HEK293 (cell line): Measurements from ENCODE around the gene TBC1D24.

Experiments used
- BCL11A ChIP-seq: fragments of 450-650 bp; formaldehyde crosslinking; IDR thresholded peaks from 2 replicates; pipeline ENCODE4 v1.5.1; 2016; ENCODE audit warnings: low read depth, missing biosample characterization, missing genetic modification characterization
- EGR2 ChIP-seq: fragments of 450-650 bp; formaldehyde crosslinking; IDR thresholded peaks from 2 replicates; pipeline ENCODE4 v1.5.1; 2016; ENCODE audit warnings: low read depth, missing biosample characterization, missing genetic modification characterization
- IKZF3 ChIP-seq: fragments of 450-650 bp; IDR thresholded peaks from 2 replicates; pipeline ENCODE4 v1.5.0; 2018; ENCODE audit warnings: missing biosample characterization, mild to moderate bottlenecking, missing genetic modification characterization, moderate library complexity
- KLF9 ChIP-seq: fragments of 450-650 bp; formaldehyde crosslinking; IDR thresholded peaks from 2 replicates; pipeline ENCODE4 v1.5.1; 2016; ENCODE audit warnings: missing biosample characterization, missing genetic modification characterization, low read depth
- SETDB1 ChIP-seq: IDR thresholded peaks from one replicate; pipeline ENCODE4 v1.6.1; 2017; ENCODE audit warnings: mild to moderate bottlenecking, low read length, moderate library complexity, mixed read lengths; ENCODE audit not compliant: insufficient read length
- YY1 ChIP-seq: fragments of 450-650 bp; formaldehyde crosslinking; IDR thresholded peaks from 2 replicates; pipeline ENCODE4 v1.5.1; 2018; ENCODE audit warnings: missing biosample characterization, missing genetic modification characterization
- ZBTB1 ChIP-seq: fragments of 450-650 bp; formaldehyde crosslinking; IDR thresholded peaks from 2 replicates; pipeline ENCODE4 v1.5.1; 2016; ENCODE audit warnings: missing biosample characterization, missing genetic modification characterization
- ZBTB20 ChIP-seq: fragments of 450-650 bp; formaldehyde crosslinking; IDR thresholded peaks from 2 replicates; pipeline ENCODE4 v1.5.1; 2016; ENCODE audit warnings: missing biosample characterization, missing genetic modification characterization
- ZEB2 ChIP-seq: fragments of 450-650 bp; formaldehyde crosslinking; IDR thresholded peaks from 2 replicates; pipeline ENCODE4 v1.5.1; 2016; ENCODE audit warnings: missing biosample characterization, missing genetic modification characterization
- ZFP69B ChIP-seq: fragments of 450-650 bp; formaldehyde crosslinking; IDR thresholded peaks from 2 replicates; pipeline ENCODE4 v1.5.1; 2016; ENCODE audit warnings: missing biosample characterization, missing genetic modification characterization
- ZNF10 ChIP-seq: fragments of 450-650 bp; formaldehyde crosslinking; IDR thresholded peaks from 2 replicates; pipeline ENCODE4 v1.5.1; 2017; ENCODE audit warnings: missing biosample characterization, missing genetic modification characterization
- ZNF214 ChIP-seq: fragments of 450-650 bp; formaldehyde crosslinking; IDR thresholded peaks from 2 replicates; pipeline ENCODE4 v1.5.1; 2017; ENCODE audit warnings: missing biosample characterization, mild to moderate bottlenecking, missing genetic modification characterization, borderline replicate concordance
- ZNF223 ChIP-seq: fragments of 450-650 bp; formaldehyde crosslinking; IDR thresholded peaks from 2 replicates; pipeline ENCODE4 v1.5.1; 2016; ENCODE audit warnings: missing biosample characterization, missing genetic modification characterization
- ZNF239 ChIP-seq: fragments of 450-650 bp; formaldehyde crosslinking; IDR thresholded peaks from 2 replicates; pipeline ENCODE4 v1.5.1; 2016; ENCODE audit warnings: missing biosample characterization, missing genetic modification characterization
- ZNF335 ChIP-seq: fragments of 450-650 bp; formaldehyde crosslinking; conservative IDR thresholded peaks from 2 replicates; pipeline ENCODE4 v1.5.1; 2016; ENCODE audit warnings: missing biosample characterization, missing genetic modification characterization
- ZNF416 ChIP-seq: fragments of 450-650 bp; formaldehyde crosslinking; IDR thresholded peaks from 2 replicates; pipeline ENCODE4 v1.5.1; 2016; ENCODE audit warnings: missing biosample characterization, missing genetic modification characterization
- ZNF596 ChIP-seq: fragments of 450-650 bp; IDR thresholded peaks from 2 replicates; pipeline ENCODE4 v1.5.0; 2018; ENCODE audit warnings: missing biosample characterization, mild to moderate bottlenecking, missing genetic modification characterization, moderate library complexity
- ZNF600 ChIP-seq: fragments of 450-650 bp; formaldehyde crosslinking; IDR thresholded peaks from 2 replicates; pipeline ENCODE4 v1.5.1; 2016; ENCODE audit warnings: missing biosample characterization, missing genetic modification characterization
- ZNF626 ChIP-seq: fragments of 450-650 bp; sonication (Bioruptor Pico); formaldehyde crosslinking; IDR thresholded peaks from 2 replicates; pipeline ENCODE4 v1.5.1; 2018; ENCODE audit warnings: missing biosample characterization, missing genetic modification characterization, inconsistent platforms
- ZNF660 ChIP-seq: fragments of 450-650 bp; IDR thresholded peaks from 2 replicates; pipeline ENCODE4 v1.5.1; 2018; ENCODE audit warnings: missing biosample characterization, mild to moderate bottlenecking, missing genetic modification characterization
- ZNF777 ChIP-seq: fragments of 450-650 bp; formaldehyde crosslinking; IDR thresholded peaks from 2 replicates; pipeline ENCODE4 v1.5.1; 2017; ENCODE audit warnings: missing biosample characterization, missing genetic modification characterization, borderline replicate concordance
- TF ChIP-seq, protein P1 (sequence below): fragments of 450-650 bp; formaldehyde crosslinking; IDR thresholded peaks from 2 replicates; pipeline ENCODE4 v1.5.1; 2016; ENCODE audit warnings: missing biosample characterization, missing genetic modification characterization, borderline replicate concordance
- TF ChIP-seq, protein P2 (sequence below): fragments of 450-650 bp; formaldehyde crosslinking; IDR thresholded peaks from 2 replicates; pipeline ENCODE4 v1.5.1; 2016; ENCODE audit warnings: missing biosample characterization, missing genetic modification characterization
- TF ChIP-seq, protein P3 (sequence below): fragments of 450-650 bp; formaldehyde crosslinking; optimal IDR thresholded peaks from 2 replicates; pipeline ENCODE3; 2016; ENCODE audit warnings: missing biosample characterization, mild to moderate bottlenecking, missing genetic modification characterization
- TF ChIP-seq, protein P4 (sequence below): fragments of 450-650 bp; formaldehyde crosslinking; IDR thresholded peaks from 2 replicates; pipeline ENCODE4 v1.5.1; 2016; ENCODE audit warnings: missing biosample characterization, missing genetic modification characterization
- TF ChIP-seq, protein P5 (sequence below): fragments of 450-650 bp; formaldehyde crosslinking; IDR thresholded peaks from 2 replicates; pipeline ENCODE4 v1.5.1; 2016; ENCODE audit warnings: missing biosample characterization, missing genetic modification characterization
- TF ChIP-seq, protein P6 (sequence below): fragments of 450-650 bp; IDR thresholded peaks from 2 replicates; pipeline ENCODE4 v1.5.1; 2018; ENCODE audit warnings: missing biosample characterization, mild to moderate bottlenecking, missing genetic modification characterization
- TF ChIP-seq, protein P7 (sequence below): fragments of 450-650 bp; formaldehyde crosslinking; IDR thresholded peaks from 2 replicates; pipeline ENCODE4 v1.5.1; 2016; ENCODE audit warnings: missing biosample characterization, missing genetic modification characterization

Gene TBC1D24

DNA sequence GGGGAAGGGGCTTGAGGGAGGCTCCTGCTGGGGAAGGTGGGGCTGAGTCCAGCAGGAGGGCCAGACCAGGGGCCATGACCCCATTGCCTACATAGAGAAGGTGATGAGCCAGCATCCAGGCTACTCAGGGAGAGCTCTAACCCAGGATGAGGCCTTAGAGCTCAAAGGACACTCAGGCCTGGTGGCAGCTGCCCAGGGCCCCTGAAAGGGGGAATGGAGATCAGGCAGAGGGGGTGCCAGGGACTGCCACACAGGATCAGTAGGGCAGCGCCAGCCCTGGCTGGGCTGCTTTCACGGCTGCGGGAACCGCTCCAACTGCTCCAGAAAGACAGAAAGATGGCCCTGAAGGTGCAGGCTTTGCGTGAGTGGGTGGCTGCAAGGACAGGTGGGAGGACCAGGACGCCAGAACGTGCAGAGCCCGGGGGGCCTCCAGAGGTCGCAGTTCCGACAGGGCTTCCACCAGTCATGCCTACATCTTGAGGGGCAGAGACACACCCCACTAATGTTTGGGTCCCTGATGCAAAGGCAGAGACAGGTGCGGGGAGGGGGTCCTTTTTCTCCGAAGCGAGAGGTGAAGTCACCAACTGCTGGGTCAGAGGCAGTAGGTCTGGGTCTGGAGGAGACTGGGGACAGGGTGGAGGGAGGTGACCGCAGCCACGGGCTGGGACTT, 37.9 kb downstream of the TBC1D24 start (continued):
- TF ChIP-seq ZNF600 (peak; percentile 16; the same call in 1 of the 2 replicates), ZNF214 (tag by site-specific recombination) (no peak), ZNF777 (tag by site-specific recombination) (no peak), ZEB2 (no peak), ZNF596 (tag by site-specific recombination) (no peak), ZFP69B (tag by site-specific recombination) (no peak), IKZF3 (no peak), BCL11A (no peak), SETDB1 (no peak), ZNF626 (tag by site-specific recombination) (no peak), KLF9 (tag by site-specific recombination) (no peak), ZNF660 (no peak), ZNF239 (tag by site-specific recombination) (no peak), ZNF416 (tag by site-specific recombination) (no peak), EGR2 (tag by site-specific recombination) (peak; percentile 65), ZBTB20 (0 out of 2 replicates have a peak, but pooled peaks have one; percentile 11), YY1 (tag by site-specific recombination) (no peak), ZNF335 (peak; percentile 61), ZNF10 (tag by site-specific recombination) (no peak), ZBTB1 (tag by site-specific recombination) (no peak), ZNF223 (no peak)
- TF ChIP-seq, protein P1, sequence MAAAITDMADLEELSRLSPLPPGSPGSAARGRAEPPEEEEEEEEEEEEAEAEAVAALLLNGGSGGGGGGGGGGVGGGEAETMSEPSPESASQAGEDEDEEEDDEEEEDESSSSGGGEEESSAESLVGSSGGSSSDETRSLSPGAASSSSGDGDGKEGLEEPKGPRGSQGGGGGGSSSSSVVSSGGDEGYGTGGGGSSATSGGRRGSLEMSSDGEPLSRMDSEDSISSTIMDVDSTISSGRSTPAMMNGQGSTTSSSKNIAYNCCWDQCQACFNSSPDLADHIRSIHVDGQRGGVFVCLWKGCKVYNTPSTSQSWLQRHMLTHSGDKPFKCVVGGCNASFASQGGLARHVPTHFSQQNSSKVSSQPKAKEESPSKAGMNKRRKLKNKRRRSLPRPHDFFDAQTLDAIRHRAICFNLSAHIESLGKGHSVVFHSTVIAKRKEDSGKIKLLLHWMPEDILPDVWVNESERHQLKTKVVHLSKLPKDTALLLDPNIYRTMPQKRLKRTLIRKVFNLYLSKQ, result no peak
- TF ChIP-seq, protein P2, sequence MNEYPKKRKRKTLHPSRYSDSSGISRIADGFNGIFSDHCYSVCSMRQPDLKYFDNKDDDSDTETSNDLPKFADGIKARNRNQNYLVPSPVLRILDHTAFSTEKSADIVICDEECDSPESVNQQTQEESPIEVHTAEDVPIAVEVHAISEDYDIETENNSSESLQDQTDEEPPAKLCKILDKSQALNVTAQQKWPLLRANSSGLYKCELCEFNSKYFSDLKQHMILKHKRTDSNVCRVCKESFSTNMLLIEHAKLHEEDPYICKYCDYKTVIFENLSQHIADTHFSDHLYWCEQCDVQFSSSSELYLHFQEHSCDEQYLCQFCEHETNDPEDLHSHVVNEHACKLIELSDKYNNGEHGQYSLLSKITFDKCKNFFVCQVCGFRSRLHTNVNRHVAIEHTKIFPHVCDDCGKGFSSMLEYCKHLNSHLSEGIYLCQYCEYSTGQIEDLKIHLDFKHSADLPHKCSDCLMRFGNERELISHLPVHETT (tag by site-specific recombination), result no peak
- TF ChIP-seq, protein P3, sequence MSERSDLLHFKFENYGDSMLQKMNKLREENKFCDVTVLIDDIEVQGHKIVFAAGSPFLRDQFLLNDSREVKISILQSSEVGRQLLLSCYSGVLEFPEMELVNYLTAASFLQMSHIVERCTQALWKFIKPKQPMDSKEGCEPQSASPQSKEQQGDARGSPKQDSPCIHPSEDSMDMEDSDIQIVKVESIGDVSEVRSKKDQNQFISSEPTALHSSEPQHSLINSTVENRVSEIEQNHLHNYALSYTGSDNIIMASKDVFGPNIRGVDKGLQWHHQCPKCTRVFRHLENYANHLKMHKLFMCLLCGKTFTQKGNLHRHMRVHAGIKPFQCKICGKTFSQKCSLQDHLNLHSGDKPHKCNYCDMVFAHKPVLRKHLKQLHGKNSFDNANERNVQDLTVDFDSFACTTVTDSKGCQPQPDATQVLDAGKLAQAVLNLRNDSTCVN, result no peak
- TF ChIP-seq, protein P4, sequence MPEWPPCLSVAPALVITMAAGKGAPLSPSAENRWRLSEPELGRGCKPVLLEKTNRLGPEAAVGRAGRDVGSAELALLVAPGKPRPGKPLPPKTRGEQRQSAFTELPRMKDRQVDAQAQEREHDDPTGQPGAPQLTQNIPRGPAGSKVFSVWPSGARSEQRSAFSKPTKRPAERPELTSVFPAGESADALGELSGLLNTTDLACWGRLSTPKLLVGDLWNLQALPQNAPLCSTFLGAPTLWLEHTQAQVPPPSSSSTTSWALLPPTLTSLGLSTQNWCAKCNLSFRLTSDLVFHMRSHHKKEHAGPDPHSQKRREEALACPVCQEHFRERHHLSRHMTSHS, result no peak
- TF ChIP-seq, protein P5, sequence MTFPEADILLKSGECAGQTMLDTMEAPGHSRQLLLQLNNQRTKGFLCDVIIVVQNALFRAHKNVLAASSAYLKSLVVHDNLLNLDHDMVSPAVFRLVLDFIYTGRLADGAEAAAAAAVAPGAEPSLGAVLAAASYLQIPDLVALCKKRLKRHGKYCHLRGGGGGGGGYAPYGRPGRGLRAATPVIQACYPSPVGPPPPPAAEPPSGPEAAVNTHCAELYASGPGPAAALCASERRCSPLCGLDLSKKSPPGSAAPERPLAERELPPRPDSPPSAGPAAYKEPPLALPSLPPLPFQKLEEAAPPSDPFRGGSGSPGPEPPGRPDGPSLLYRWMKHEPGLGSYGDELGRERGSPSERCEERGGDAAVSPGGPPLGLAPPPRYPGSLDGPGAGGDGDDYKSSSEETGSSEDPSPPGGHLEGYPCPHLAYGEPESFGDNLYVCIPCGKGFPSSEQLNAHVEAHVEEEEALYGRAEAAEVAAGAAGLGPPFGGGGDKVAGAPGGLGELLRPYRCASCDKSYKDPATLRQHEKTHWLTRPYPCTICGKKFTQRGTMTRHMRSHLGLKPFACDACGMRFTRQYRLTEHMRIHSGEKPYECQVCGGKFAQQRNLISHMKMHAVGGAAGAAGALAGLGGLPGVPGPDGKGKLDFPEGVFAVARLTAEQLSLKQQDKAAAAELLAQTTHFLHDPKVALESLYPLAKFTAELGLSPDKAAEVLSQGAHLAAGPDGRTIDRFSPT (tag by site-specific recombination), result 0 out of 2 replicates have a peak, but pooled peaks have one; percentile 36
- TF ChIP-seq, protein P6, sequence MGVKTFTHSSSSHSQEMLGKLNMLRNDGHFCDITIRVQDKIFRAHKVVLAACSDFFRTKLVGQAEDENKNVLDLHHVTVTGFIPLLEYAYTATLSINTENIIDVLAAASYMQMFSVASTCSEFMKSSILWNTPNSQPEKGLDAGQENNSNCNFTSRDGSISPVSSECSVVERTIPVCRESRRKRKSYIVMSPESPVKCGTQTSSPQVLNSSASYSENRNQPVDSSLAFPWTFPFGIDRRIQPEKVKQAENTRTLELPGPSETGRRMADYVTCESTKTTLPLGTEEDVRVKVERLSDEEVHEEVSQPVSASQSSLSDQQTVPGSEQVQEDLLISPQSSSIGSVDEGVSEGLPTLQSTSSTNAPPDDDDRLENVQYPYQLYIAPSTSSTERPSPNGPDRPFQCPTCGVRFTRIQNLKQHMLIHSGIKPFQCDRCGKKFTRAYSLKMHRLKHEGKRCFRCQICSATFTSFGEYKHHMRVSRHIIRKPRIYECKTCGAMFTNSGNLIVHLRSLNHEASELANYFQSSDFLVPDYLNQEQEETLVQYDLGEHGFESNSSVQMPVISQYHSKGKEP, result no peak
- TF ChIP-seq, protein P7, sequence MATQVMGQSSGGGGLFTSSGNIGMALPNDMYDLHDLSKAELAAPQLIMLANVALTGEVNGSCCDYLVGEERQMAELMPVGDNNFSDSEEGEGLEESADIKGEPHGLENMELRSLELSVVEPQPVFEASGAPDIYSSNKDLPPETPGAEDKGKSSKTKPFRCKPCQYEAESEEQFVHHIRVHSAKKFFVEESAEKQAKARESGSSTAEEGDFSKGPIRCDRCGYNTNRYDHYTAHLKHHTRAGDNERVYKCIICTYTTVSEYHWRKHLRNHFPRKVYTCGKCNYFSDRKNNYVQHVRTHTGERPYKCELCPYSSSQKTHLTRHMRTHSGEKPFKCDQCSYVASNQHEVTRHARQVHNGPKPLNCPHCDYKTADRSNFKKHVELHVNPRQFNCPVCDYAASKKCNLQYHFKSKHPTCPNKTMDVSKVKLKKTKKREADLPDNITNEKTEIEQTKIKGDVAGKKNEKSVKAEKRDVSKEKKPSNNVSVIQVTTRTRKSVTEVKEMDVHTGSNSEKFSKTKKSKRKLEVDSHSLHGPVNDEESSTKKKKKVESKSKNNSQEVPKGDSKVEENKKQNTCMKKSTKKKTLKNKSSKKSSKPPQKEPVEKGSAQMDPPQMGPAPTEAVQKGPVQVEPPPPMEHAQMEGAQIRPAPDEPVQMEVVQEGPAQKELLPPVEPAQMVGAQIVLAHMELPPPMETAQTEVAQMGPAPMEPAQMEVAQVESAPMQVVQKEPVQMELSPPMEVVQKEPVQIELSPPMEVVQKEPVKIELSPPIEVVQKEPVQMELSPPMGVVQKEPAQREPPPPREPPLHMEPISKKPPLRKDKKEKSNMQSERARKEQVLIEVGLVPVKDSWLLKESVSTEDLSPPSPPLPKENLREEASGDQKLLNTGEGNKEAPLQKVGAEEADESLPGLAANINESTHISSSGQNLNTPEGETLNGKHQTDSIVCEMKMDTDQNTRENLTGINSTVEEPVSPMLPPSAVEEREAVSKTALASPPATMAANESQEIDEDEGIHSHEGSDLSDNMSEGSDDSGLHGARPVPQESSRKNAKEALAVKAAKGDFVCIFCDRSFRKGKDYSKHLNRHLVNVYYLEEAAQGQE (tag by site-specific recombination), result no peak
